Activated T-cell treated with anti-CD3 and anti-CD28 coated beads for 48 hours (primary cell): ENCODE results near the gene ARHGAP22.

Experiments
- DNase-seq: peaks from one replicate; pipeline ENCODE4 v3.0.0-alpha.2; 2020; ENCODE audit warnings: low read depth

Gene ARHGAP22

GRCh38 chr10:48496831-48497779 lies 107.8 kb downstream of the ARHGAP22 start:
- DNase-seq = no peak

GRCh38 chr10:48496105-48496830 lies 108.6 kb downstream of the ARHGAP22 start:
- DNase-seq = no peak

- no peak for DNase-seq
Observed at GRCh38 chr10:48495282-48496045, 109.4 kb downstream of the ARHGAP22 start.

DNA sequence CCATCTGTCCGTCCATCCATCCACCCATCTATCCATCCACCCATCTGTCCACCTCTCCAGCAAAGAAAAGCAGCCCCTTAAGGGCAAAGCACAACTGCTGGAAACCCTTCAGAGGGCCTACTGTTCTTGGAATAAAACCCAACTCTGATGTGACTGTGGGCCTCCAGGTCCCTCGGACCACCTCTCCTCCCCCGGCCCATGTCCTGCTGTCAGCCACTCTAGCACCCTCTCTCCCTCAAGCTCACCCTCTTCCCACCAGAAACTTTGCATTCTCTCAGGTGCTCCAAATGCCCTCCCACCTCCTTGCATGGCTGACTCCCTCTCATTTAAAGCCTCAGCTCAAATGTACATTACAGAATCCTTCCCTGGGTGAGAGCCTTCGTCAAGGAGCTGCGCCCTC lies 110.3 kb downstream of the ARHGAP22 start:
- DNase-seq = no peak

- no peak for DNase-seq
Observed at GRCh38 chr10:48494073-48494472, 110.8 kb downstream of the ARHGAP22 start.

GRCh38 chr10:48493083-48493871 lies 111.6 kb downstream of the ARHGAP22 start:
- DNase-seq = no peak

DNA sequence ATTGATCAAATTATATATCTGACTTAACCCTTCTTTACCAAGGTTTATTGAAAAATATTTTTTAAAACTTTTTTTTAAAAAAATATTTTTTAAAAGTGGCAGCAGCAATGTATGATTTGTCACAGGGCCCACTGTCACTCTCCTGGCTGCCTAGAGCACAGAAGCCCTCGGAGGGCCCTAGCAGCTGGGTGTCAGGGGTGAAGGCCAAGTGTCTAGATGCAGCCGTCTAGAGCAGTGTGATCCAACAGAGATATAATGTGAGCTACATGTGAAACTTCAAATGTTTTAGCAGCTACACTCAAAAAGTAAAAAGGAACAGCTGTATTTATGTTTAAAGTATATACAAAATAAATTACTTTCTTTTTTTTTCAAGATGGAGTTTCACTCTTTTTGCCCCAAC lies 112.7 kb downstream of the ARHGAP22 start:
- no peak for DNase-seq

GRCh38 chr10:48491392-48492139 lies 113.3 kb downstream of the ARHGAP22 start:
- DNase-seq = no peak

DNA sequence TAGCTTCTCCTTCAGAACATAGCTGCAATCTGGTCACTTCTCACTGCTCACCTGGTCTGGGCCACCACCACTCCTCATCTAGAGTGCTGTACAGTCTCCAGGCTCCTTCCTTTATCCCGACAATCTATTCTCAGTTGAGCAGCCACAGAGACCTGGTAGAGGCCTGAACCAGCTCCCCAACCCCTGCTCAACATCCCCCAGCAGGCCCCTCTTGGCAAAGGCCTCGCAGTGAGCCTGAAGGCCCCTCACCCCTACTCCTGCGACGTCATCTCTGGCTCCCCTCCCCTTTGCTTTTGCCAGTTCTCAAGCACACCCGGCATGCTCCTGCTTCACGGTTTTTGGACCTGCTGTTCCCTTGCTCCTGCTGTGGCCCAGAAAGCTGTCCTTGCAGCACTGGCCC lies 113.9 kb downstream of the ARHGAP22 start:
- no peak for DNase-seq

GRCh38 chr10:48490571-48490940 lies 114.3 kb downstream of the ARHGAP22 start:
- DNase-seq = no peak

- DNase-seq = no peak
Observed at GRCh38 chr10:48489099-48489498, 115.8 kb downstream of the ARHGAP22 start.

GRCh38 chr10:48487244-48487643 lies 117.6 kb downstream of the ARHGAP22 start:
- no peak for DNase-seq

DNA sequence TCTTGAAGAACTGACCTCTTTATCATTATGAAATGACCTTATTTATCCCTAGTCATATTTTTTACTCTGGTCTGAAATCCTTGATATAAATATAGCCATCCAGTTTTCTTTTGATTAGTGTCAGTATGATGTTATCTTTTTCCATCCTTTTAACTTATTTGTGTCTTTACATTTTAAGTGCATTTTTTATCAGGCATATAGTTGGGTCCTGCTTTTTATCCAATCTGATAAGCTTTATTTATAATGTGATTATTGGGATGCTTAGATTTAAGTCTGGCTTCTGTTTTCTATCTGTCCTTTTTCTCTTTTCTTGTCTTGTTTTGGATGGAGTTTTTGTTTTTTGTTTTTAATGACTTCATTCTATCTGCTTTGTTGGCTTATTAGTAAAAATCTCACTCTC lies 119.2 kb downstream of the ARHGAP22 start:
- no peak for DNase-seq

GRCh38 chr10:48484911-48485310 lies 120.0 kb downstream of the ARHGAP22 start:
- DNase-seq = no peak

GRCh38 chr10:48482207-48482606 lies 122.7 kb downstream of the ARHGAP22 start:
- no peak for DNase-seq

- DNase-seq = no peak
Observed at GRCh38 chr10:48481385-48481784, 123.5 kb downstream of the ARHGAP22 start.

DNA sequence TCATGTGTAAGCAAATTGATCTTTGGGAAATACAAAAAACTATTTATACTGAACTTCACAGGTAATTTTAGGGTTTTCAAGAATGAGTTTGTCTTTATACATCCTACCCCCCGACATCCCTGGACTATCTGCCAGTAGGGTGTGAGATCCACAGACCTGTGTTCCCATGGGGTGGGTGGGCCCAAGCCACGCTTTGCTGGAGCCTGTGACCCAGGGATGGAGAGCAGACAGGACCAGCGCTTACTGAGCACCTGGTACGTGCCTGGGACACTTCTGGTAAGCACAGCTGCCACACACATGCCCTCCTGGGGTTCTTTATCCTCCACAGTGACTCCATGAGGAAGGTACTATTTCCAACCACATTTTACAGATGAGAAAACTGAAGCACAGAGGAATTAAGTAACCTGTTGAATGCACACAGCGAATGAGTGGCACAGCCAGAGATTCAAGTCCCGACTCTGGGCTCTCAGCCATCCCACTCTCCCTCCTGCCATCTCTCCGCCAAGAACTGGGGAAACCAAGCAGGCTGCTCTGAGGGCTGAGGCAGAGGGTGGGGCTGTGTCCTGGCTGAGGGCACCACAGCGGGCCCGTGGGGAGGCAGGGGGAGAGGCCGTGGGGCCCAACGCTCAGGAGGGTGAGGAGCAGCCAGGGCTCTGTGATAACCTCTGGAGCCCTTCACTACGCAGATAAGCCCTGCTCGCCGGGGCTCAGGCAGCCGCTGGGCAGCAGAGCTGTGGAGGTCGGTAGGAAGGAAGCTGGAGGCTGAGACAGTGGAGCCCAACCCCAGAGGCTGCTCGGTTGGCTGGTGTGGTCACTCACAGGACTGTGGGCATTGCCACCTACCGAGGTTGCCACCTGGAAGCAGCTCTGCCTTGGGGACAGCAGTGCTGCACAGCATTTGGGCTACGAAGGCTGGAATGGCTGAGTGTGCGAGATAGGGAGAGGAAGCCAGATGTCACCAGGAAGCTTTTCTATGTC lies 124.2 kb downstream of the ARHGAP22 start:
- DNase-seq = no peak

DNA sequence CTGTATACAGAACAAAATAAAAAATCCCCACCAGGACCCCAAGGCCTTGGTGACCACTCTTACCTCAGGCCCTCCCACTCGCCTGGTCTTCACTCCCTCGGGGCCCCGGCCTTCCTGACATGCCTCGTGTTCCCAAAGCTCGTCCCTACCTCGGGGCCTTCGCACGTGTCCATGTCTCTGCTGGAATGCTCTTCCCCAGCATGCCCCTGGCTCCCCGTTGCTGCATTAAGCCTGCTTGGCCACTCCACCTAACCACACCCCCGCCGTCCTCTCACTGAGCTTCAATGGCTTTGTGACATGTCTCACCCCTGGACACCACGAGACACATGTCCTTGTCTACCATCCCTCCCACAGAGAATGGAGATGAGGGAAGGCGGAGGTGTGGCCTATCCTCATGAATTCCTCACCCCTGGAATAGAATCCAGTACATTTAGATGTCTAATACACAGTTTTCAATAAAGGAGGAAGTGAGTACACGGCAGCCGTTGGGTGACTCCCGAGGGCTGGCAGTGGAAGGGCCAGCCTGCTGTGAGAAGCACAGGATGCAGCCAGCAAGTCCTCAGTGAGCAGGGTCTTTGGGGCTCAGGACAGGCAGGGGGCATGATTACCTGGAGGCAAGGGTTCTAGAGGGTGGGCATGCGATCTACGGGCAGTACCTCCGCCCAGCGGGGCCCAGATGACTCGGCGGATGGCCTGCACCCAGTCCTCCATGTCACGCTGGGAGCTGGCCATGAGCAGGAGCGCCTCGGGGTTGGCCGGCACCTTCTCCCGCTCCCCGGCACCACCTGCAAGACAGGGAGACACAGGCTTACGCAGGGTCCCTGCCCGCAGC lies 125.7 kb downstream of the ARHGAP22 start:
- DNase-seq = no peak

GRCh38 chr10:48478469-48478868 lies 126.4 kb downstream of the ARHGAP22 start:
- DNase-seq = no peak
